ENCODE measurements around the gene SLC25A15.

Gene SLC25A15

DNA sequence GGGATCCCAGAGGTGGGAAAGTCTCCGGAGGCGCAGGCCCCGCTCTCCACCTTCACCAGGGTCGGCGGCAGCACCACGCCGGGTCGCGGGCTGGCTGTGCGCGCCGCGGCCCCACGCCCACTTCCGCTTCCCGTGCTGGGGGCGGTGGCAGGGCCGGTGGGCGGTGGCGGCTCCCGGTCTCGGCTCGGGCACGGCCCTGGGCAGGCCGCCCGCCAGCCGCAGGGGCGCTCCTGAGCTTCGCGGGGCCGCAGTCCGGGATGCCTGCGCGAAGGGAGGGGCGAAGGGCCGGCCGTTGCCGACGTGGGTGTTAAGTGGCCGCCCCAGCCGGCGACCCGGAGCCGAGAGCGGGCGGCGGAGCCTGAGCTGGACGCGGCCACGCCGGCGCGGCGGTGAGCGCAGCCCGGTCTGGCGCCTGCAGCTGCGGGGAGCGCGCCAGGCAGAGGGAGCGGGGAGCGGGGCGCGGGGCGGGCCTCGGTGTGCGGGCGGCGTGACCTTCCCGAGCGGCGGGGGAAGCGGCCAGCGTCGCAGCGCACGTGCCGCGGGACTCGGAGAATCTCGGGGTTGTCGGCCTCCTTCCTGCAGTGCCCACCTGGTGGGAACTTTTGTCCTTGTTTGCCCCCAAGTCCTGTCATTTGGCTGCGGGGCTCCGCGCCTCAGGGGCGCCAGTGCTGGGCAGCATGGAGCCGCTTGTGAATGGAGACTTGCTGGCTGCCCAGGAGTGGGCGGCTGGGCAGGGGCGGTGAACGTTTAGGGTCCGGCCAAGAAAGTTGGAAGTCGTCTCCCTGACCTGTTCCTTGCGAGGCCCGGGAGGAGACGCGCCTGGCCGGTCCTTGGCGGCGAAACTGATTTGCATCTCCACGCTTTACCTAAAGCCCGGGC lies at the start of gene SLC25A15:
TSS of gene SLC25A15 (plus strand) at position 337 of the 879 bp plus-strand sequence. CDS start 3,616 bp downstream, outside the sequence.
- DNase-seq: peak; percentile 92

- no peak for DNase-seq
These were observed 40.1 kb upstream of the SLC25A15 start for GRCh38 chr13:40749327-40749726.

DNA sequence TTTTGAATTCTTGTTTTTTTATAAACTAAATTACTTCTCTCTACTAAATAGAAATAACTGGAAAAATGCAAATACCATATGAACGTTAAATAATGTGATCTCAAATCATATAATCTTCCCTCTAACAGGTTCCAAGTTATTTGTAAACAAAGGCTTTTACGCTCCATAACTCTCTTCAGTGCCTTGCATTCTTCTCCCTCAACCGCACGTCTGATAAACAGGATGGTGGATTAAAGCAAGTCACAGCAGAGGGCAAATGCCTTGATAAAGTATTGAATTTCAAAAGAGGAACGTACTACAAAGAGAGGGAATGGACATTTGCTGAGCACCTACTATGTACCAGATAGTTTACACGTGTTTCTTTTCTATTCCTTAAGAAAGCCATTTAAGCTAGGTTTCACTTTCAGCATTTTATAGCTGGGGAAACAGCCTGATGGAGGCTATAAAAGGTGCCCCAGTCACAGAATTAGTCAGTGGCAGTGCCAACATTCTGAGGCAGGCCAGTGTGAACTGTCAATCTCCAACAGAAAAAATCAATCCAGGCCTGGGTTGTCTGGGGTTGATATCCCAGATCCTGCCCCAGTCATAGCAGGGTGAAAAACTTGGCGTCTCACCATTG lies 34.2 kb upstream of the SLC25A15 start:
- no peak for DNase-seq

DNA sequence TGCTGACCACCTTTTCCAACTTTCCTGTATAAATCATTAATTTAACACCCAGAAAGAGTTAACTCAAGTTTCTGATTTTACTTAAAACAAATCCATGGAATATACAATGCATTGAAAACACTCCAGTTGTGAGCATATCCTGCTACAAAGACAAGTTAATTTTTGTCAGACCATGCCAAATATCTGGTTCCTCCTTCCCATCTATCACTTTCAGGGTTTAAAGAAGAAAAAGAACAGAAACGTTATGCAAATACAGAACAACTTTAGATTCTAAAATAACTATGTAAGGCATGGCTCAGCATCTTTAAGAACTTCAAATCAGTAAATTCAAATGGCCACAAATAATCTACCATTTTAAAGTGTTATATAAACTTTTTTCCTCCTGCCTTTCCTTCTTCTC lies 33.4 kb upstream of the SLC25A15 start:
- no peak for DNase-seq

DNA sequence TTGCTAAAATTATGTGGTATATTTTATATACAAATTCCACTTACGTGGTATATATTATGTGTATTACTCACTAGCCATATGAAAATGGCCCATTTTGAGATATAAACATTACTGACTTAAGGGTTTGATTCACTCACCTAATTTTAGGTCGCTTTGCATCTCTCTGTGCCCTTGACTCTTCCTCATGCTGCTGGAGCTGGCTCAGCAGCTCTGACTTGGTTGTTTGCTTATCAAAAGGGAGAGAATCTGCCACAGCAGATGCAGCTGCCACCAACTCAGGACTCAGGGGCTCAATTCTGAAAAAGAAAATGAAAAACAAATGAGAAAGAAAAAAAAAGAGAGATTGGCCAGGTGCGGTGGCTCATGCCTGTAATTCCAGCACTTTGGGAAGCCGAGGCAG lies 30.6 kb upstream of the SLC25A15 start:
- no peak for DNase-seq

- no peak for DNase-seq
These were observed 26.6 kb upstream of the SLC25A15 start for GRCh38 chr13:40762849-40763248.

- DNase-seq: no peak
These were observed 24.6 kb upstream of the SLC25A15 start for GRCh38 chr13:40764587-40765403.

GRCh38 chr13:40765602-40766001 lies 23.8 kb upstream of the SLC25A15 start:
- DNase-seq: no peak

- no peak for DNase-seq
These were observed 19.4 kb upstream of the SLC25A15 start for GRCh38 chr13:40769970-40770369.

- DNase-seq: no peak
These were observed 18.8 kb upstream of the SLC25A15 start for GRCh38 chr13:40770609-40770933.

DNA sequence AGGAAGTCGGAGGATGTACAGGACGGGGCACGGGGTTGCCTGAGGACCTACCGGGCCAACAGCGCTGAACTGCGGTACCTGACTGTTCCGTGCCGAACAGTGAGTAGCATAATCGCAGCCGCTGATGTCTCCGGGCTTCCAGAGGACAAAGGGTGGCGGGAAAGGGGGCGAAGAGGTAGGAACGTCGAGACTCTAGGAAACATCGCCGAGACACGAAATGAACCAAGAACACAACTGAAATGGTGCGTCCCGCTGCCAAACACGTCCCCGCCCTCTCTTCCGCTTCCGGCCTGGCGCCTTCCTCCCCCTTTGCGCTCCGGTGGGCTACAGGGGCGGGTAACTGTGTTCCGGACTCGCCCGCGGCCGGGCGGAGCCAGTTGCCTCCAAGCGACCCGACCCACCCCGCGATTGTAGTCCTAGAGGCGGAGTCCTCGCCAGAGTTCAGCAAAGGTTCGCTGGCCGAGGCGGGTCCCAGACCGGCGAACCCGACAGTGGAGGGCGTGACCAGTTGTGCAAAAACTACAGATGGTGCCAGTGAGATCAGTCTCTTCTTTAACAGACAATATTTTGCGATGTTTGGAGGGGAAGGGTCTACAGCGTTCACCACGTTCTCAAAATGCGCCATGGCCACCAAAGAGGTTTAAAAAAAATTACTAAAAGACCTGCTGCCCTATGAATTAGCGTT lies 18.3 kb upstream of the SLC25A15 start, which contains the start of gene MRPS31:
TSS of gene MRPS31 (minus strand) at position 257 of the 685 bp plus-strand sequence. CDS start at position 203, 54 bp downstream.
- peak; percentile 99 for DNase-seq

- no peak for DNase-seq
These were observed 16.5 kb upstream of the SLC25A15 start for GRCh38 chr13:40772765-40773473.

GRCh38 chr13:40774672-40775071 lies 14.7 kb upstream of the SLC25A15 start:
- no peak for DNase-seq

DNA sequence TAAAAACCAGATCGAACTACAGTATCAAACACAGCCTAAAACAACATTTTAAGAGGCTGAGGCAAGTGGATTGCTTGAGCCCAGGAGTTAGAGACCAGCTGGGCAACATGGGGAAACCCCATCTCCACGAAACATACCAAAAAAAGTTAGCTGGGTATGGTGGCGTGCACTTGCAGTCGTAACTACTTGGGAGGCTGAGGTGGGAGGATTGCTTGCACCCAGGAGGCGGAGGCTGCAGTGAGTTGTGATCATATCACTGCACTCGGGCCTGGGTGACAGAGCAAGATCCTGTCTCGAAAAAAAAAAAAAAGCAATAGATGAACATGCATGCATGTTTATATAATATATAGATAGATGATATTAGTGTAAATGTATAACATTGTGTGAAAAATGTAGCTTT lies 13.2 kb upstream of the SLC25A15 start:
- DNase-seq: no peak

DNA sequence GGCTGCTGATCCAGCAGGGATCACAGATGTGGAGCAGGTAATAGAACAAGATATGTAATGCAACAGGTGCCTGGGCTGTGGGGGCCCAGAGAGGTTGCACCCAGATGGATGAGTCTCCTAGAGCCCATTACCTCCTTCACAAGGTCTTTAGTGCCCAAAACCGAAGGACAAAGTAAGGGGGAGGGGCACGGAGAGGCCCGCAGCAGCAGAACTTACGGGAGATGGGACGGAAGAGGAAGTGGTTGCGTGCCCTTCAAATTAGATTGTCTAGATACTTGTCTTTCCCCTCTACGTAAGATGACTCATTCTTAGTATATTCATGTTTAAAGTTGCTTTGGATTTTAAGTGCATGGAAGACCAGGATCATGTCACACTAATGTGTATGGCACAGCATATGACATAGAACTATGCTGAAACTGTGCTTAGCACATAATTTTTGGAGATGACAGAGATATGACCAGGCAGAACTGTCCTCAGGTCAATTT lies 12.7 kb upstream of the SLC25A15 start:
- peak; percentile 54 for DNase-seq

DNA sequence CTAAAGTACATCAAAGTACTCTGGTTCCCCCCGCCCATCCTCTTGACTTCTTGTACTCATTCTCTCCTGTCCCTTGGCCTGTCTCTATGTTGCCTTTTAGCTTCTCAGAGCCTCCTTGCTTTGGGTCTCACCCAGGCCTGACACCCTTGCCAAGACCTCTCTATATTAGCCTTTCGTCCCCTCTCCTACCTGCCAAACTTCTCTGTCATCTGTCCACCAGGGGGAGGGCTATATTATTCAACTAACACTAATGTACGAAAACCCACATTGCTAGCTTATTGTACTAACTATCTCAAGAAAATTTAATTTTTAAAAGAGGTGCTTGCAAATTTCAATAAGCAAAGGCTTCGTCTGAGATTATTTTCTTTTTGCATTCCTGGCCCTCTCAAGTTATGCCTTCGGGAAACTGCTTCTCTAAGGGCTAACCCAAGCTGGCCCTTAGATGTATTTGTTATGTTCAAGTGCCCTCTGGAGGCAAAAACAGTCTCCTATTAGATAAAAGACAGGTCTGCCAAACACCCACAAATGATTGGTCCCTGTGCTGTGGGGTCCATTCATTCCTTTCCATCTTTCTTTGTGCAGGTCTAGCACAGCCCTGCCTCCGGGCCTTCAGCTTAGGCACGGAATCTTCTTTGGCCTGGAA lies 12.1 kb upstream of the SLC25A15 start:
- peak; percentile 62 for DNase-seq

DNA sequence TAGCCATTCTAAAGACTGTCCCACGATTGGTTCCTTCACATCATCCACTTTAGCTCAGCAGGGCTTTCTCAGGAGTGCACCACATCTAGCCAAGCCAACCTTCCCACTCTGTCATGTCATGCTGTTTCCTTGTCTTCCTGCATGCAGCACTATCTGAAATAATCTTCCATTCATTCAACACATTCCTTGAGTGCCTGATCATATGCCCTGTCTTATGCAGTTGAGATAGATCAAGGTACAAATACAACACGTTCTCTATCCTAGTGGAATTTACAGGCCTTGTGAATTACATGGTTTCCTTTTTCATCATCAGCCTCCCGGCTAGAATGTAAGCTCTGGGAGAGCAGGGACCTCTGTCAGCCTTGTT lies 11.6 kb upstream of the SLC25A15 start:
- DNase-seq: no peak

DNA sequence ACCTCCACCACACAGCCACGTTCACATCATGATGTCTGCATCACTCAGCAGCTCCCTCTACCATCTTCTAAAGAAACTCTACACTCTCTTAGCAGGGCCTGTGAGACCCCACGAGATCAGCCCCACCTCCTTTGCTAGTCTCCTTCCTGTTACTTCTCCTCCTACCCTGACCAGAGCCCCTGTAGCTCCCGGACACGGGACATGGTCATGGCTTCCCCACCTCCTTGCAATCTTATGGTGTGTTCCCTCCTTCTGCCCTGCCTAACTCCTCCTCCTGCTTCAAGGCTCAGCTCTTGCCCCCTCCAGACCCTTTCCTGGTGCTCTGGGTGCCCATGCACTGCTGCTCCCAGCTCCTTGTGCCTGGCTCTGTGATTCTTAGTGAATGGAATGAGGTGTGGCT lies 10.4 kb upstream of the SLC25A15 start:
- DNase-seq: peak; percentile 37

GRCh38 chr13:40779796-40780285 lies 9.6 kb upstream of the SLC25A15 start:
- DNase-seq: peak; percentile 42

DNA sequence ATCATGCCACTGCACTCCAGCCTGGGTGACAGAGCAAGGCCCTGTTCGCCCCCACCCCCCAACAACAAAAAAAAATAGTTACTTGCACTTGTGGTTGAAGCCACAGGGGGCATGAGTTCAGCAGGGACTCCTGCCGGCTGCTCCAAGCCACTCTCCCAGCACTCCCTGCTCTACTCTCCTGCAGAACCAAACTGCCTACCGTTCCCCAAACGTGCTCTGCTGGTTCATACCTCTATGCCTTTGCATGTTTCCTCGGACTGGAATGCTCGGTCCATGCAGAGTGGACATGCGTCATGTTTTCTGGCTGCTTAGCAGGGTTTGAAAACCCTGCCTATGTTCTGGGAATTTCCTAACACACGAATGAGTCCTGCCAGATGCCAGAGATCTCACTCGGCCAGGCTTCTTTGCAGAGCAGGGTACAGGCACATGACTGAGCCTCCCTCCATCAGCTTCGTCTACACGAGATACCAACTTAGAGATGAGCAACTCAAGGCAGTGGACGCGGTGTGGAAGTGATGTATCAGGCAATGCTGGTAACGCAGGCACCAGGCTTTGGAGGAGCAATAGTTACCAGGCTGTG lies 8.5 kb upstream of the SLC25A15 start:
- peak; percentile 67 for DNase-seq

GRCh38 chr13:40781717-40782116 lies 7.7 kb upstream of the SLC25A15 start:
- no peak for DNase-seq
